Neural crest cell (in vitro differentiated cells): ENCODE results near the gene CDH19. TPM values are rescaled to one million over a fixed set of nuclear protein-coding genes. Genes with fewer than 3 reads are reported as not detected.

ENCODE experiments used
- DNase-seq: peaks from one replicate; pipeline ENCODE4 v3.0.0; 2021; ENCODE audit warnings: low read depth, mixed read lengths, low spot score
- H3K27ac Mint-ChIP-seq: one replicate; pipeline ENCODE4 v1.8.0; 2021; ENCODE audit warnings: mild to moderate bottlenecking, mixed read lengths; ENCODE audit not compliant: unreplicated experiment
- H3K27me3 Mint-ChIP-seq: 2 replicates; pipeline ENCODE4 v1.8.0; 2021; ENCODE audit warnings: low read depth, mild to moderate bottlenecking, mixed read lengths
- H3K36me3 Mint-ChIP-seq: 2 replicates; pipeline ENCODE4 v1.8.0; 2021; ENCODE audit warnings: low read depth, mild to moderate bottlenecking, mixed read lengths
- H3K4me1 Mint-ChIP-seq: 2 replicates; pipeline ENCODE4 v1.8.0; 2021; ENCODE audit warnings: mixed read lengths
- H3K4me3 Mint-ChIP-seq: one replicate; pipeline ENCODE4 v1.8.0; 2021; ENCODE audit warnings: mild to moderate bottlenecking, mixed read lengths
- H3K9me3 Mint-ChIP-seq: 2 replicates; pipeline ENCODE4 v1.8.0; 2021; ENCODE audit warnings: mixed read lengths
- total RNA-seq: library from RNA; stranded (reverse); gene quantifications from 2 replicates; pipeline ENCODE4 v1.2.1, GENCODE V29; 2021
- TF ChIP-seq, protein P1 (sequence below): fragments of 200-600 bp; sonication (generic); conservative IDR thresholded peaks from 2 replicates; pipeline ENCODE4 v1.5.0; 2021; ENCODE audit warnings: antibody characterized with exemption, mild to moderate bottlenecking

The CDH19 gene
- total RNA-seq, 1 donor from 2014 or later, result 14.7 TPM

DNA sequence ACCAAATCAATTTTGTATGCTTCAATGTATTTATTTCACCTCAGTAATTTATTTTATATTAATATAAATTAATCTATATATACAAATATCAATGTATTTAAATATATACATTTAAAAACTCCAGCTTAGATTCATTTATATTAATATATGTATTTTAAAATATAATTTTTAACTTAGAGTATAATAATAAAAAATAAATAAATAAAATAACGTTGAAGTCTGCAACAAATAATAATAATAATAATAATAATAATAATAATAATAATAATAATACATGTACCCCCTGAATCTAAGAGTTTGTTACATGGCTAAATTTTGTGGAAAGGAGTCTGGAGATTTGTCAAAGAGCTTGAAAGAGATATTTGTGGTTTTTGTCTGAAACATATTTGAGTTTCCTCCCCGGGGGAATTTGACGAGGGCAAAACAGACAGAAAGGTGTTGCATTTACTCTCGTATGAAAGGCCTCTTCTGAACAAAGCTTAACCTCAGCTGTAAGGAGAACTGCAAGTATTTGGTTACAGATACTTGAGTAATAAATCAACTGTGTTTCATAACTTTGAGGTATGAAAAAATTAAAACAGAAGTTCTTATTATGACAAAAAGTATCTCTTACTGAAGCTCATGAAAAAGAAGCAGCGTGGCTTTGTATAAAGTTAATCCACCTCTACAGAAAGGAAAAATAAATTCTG is 93.4 kb downstream of the CDH19 start:
- DNase-seq, result no peak

DNA sequence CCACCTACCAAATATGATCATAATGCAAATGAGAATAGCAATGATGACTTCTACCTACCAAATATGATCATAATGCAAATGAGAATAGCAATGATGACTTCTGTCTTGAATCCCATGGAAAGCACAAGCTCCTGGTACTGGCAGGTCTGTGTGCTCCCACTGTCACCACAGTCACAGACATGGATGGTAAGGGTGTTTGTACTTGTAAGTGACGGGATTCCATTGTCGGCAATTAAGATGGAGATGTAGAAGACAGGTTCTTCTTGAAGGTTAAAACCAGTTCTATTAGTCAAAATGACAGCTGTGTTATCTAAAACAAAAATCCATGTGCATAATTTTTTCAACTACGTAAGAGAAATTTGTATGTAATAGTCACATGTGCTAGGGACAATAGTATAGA is 95.0 kb downstream of the CDH19 start:
- TF ChIP-seq, protein P1, sequence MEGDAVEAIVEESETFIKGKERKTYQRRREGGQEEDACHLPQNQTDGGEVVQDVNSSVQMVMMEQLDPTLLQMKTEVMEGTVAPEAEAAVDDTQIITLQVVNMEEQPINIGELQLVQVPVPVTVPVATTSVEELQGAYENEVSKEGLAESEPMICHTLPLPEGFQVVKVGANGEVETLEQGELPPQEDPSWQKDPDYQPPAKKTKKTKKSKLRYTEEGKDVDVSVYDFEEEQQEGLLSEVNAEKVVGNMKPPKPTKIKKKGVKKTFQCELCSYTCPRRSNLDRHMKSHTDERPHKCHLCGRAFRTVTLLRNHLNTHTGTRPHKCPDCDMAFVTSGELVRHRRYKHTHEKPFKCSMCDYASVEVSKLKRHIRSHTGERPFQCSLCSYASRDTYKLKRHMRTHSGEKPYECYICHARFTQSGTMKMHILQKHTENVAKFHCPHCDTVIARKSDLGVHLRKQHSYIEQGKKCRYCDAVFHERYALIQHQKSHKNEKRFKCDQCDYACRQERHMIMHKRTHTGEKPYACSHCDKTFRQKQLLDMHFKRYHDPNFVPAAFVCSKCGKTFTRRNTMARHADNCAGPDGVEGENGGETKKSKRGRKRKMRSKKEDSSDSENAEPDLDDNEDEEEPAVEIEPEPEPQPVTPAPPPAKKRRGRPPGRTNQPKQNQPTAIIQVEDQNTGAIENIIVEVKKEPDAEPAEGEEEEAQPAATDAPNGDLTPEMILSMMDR, result no peak
- H3K36me3 Mint-ChIP-seq, result no peaks in the 10 kb centered on the region
- DNase-seq, result no peak
- peaks cover 9% of the 10 kb centered on the region for H3K4me1 Mint-ChIP-seq
- H3K9me3 Mint-ChIP-seq, result no peaks in the 10 kb centered on the region
- H3K27me3 Mint-ChIP-seq, result no peaks in the 10 kb centered on the region
- H3K4me3 Mint-ChIP-seq, result no peak overlapping the region
- no peak overlapping the region for H3K27ac Mint-ChIP-seq

More for the DNA sequence above, 93.4 kb downstream of the CDH19 start:
- H3K4me1 Mint-ChIP-seq, result peaks cover 9% of the 10 kb centered on the region
- no peaks in the 10 kb centered on the region for H3K9me3 Mint-ChIP-seq
- no peaks in the 10 kb centered on the region for H3K27me3 Mint-ChIP-seq
- H3K27ac Mint-ChIP-seq, result no peak overlapping the region
- H3K36me3 Mint-ChIP-seq, result no peaks in the 10 kb centered on the region
- no peak overlapping the region for H3K4me3 Mint-ChIP-seq
- TF ChIP-seq, protein P1, result no peak

DNA sequence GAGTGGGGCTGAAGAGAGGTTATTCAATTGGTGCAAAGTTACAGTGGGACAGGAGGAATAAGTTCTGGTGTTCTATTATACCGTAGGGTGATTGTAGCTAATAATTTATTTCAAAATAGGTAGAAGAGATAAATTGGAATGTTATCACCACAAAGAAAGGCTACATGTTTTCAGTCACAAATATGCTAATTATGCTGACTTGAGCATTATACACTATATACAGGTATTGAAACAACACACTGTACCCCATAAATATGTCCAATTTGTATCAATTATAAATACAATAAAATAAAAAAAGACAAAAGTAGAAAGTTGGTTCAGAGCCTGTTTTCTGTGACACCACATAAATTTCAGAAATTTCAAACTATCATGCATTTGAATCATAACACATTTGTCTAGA is 97.7 kb downstream of the CDH19 start:
- Mint-ChIP-seq H3K4me3 (no peak overlapping the region), H3K27me3 (no peaks in the 10 kb centered on the region), H3K27ac (no peak overlapping the region), H3K9me3 (no peaks in the 10 kb centered on the region), H3K4me1 (peaks cover 5% of the 10 kb centered on the region), H3K36me3 (no peaks in the 10 kb centered on the region)
- DNase-seq, result no peak
- TF ChIP-seq, protein P1, result no peak

DNA sequence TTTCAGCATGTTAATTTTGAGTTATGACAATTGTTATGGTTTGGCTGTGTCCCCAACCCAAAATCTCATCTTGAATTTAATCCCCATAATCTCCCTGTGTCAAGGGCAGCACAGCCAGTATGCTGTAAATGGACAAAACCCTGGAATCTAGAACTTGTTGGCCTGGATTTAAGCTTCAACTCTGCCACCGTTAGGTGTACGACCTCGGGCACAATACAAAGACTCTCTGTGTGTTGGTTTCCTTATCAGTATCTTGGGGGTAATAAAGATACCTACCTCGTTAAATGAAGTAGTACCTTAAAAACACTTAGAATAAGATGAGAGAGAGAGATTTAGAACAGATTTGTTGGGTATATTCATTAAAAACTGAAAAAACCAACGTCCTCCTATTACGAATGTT is 106.5 kb downstream of the CDH19 start:
- DNase-seq, result no peak
- no peak overlapping the region for H3K27ac Mint-ChIP-seq
- TF ChIP-seq, protein P1, result no peak
- H3K4me3 Mint-ChIP-seq, result no peak overlapping the region
- H3K4me1 Mint-ChIP-seq, result peaks cover 15% of the 10 kb centered on the region
- no peaks in the 10 kb centered on the region for H3K9me3 Mint-ChIP-seq
- H3K36me3 Mint-ChIP-seq, result no peaks in the 10 kb centered on the region
- H3K27me3 Mint-ChIP-seq, result no peaks in the 10 kb centered on the region

DNA sequence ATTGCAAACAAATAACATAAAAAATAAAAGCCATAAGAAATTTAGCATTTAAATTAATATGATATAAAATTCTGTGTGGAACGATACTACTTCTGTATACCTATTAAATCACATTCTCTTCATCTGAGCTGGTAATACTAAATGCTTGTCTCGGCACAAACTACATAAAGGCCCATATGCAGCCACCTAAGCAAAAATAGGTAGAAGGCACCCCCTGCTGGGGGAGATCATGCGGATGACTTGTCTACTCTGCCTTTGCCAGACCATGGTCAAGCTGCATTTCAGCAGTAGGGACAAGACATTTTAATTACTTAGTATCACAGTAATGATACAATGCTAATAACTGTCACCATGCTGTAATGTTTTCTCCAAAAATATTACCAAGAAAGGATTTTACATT is 108.0 kb downstream of the CDH19 start:
- Mint-ChIP-seq H3K4me1 (peaks cover 10% of the 10 kb centered on the region), H3K27ac (no peak overlapping the region), H3K36me3 (no peaks in the 10 kb centered on the region), H3K4me3 (no peak overlapping the region), H3K27me3 (no peaks in the 10 kb centered on the region), H3K9me3 (no peaks in the 10 kb centered on the region)
- DNase-seq, result peak; percentile 73
- TF ChIP-seq, protein P1, result peak; percentile 94
